ENCODE measurements around the gene DCUN1D5.
"Not testable (repeated sequence)": the region's sequence is repeated elsewhere in the genome, so short reads cannot be mapped to it uniquely, and the experiment has no call there.

DCUN1D5 gene

DNA sequence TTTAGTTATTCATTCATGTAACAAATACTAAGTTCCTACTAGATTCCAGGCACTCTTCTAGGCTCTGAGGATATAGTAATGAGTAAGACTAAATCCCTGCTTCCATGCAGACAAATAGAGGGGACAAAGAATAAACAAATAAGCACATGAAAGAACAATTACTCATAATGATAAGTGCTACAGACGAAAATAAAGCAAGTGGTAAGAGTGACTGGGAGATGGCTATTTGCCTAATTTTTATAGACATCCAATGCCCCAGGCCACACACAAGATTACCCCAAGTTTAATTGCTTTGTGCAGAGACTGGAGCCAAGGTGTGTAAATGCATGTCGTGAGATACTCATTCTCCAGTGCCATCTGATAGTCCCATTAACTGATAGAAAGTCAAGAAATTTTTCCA lies 62.6 kb downstream of the DCUN1D5 start:
- no peak overlapping the region for H3K4me3 Mint-ChIP-seq
- H3K4me1 Mint-ChIP-seq, result peaks cover 4% of the 10 kb centered on the region
- no peaks in the 10 kb centered on the region for H3K36me3 Mint-ChIP-seq (ENCODE audit: low read depth)
- no peak for TF ChIP-seq CTCF (IDR thresholded peaks at IDR 0.05)
- no peak overlapping the region for H3K27ac Mint-ChIP-seq
- peaks cover 4% of the 10 kb centered on the region for H3K9me3 Mint-ChIP-seq
- H3K27me3 Mint-ChIP-seq (ENCODE audit: low read depth, poor library complexity), result peaks cover 2% of the 10 kb centered on the region
- no peak for DNase-seq

DNA sequence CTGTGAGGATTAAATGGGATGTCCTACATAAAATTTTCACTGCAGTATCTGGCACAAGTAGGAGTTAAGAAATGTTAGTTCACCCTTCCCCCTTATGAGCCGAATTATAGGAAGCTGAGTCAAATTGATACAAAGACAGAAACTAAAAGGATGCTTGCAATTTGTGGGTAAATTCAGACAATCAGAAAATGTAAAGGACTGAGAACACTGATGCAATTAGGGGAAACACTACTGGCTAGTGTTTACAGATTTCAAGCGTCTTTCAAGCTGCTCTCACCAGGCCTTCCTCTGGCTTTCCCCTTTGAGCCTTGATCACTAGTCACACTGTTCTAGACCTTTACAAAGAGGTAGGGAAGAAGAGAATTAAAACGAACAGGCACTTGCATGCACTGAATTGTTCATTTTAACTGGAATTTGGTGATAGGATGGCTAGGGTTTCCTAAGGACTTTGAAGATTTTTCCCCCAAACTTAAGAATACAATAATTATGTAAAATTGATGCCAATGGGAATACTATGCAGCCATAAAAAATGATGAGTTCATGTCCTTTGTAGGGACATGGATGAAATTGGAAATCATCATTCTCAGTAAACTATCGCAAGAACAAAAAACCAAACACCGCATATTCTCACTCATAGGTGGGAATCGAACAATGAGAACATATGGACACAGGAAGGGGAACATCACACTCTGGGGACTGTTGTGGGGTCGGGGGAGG lies 63.5 kb downstream of the DCUN1D5 start:
- H3K9me3 Mint-ChIP-seq; H3K36me3 Mint-ChIP-seq (ENCODE audit: low read depth); H3K4me1 Mint-ChIP-seq; H3K27me3 Mint-ChIP-seq (ENCODE audit: low read depth, poor library complexity); H3K4me3 Mint-ChIP-seq; DNase-seq; H3K27ac Mint-ChIP-seq: not testable (repeated sequence)

GRCh38 chr11:103024086-103024485 lies 67.9 kb downstream of the DCUN1D5 start:
- Mint-ChIP-seq H3K9me3 (peaks cover 14% of the 10 kb centered on the region), H3K4me1 (peaks cover 4% of the 10 kb centered on the region), H3K4me3 (no peak overlapping the region), H3K36me3 (ENCODE audit: low read depth) (no peaks in the 10 kb centered on the region), H3K27ac (no peak overlapping the region), H3K27me3 (ENCODE audit: low read depth, poor library complexity) (no peaks in the 10 kb centered on the region)
- TF ChIP-seq CTCF (IDR thresholded peaks at IDR 0.05), result no peak
- no peak for DNase-seq

- DNase-seq, result no peak
- H3K4me1 Mint-ChIP-seq, result no peaks in the 10 kb centered on the region
- no peak overlapping the region for H3K4me3 Mint-ChIP-seq
- no peak overlapping the region for H3K27ac Mint-ChIP-seq
- H3K27me3 Mint-ChIP-seq (ENCODE audit: low read depth, poor library complexity), result no peaks in the 10 kb centered on the region
- no peaks in the 10 kb centered on the region for H3K36me3 Mint-ChIP-seq (ENCODE audit: low read depth)
- peaks cover 10% of the 10 kb centered on the region for H3K9me3 Mint-ChIP-seq
- no peak for TF ChIP-seq CTCF (IDR thresholded peaks at IDR 0.05)
Observed at GRCh38 chr11:103016031-103016430, 75.9 kb downstream of the DCUN1D5 start.

DNA sequence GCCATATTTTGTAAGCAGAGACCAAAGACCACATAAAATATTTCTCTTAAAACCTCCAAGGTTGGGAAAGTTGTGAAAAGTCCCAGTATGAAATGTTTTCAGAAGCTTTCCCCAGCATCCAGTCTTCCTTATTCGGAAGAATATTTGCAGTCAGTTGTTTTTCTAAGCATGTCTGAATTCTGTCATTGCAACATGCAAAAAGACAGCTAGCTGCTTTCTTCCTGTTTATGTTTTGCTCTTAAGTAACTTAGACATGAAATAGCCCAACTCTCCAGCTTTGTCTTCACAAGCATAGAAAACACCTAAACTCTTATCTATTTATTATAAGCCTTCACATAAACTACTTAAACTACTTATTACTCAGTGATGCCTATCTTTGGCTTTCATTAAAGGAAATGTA lies 78.5 kb downstream of the DCUN1D5 start:
- Mint-ChIP-seq H3K4me3 (no peak overlapping the region), H3K27ac (no peak overlapping the region), H3K36me3 (ENCODE audit: low read depth) (no peaks in the 10 kb centered on the region), H3K27me3 (ENCODE audit: low read depth, poor library complexity) (peaks cover 3% of the 10 kb centered on the region), H3K4me1 (no peaks in the 10 kb centered on the region), H3K9me3 (peaks cover 10% of the 10 kb centered on the region)
- no peak for DNase-seq
- TF ChIP-seq CTCF (IDR thresholded peaks at IDR 0.05), result no peak
